ENCODE data around the gene DBNDD1.

DBNDD1 gene

GRCh38 chr16:89966756-89967155 is 52.5 kb downstream of the DBNDD1 start:
- no peak for DNase-seq (ENCODE audit: insufficient read length)
- FAIRE-seq: no peak
- TF ChIP-seq POLR2AphosphoS5 (IDR thresholded peaks at IDR 0.05; ENCODE audit: low read depth, low read length) (no peak), POLR2A (IDR thresholded peaks at IDR 0.05; ENCODE audit: low read depth, low read length) (no peak), TAF1 (IDR thresholded peaks at IDR 0.05; ENCODE audit: borderline replicate concordance, low read depth, low read length) (no peak)

GRCh38 chr16:89965447-89966225 is 53.6 kb downstream of the DBNDD1 start:
- DNase-seq (ENCODE audit: insufficient read length) (no peak), FAIRE-seq (no peak)
- TF ChIP-seq POLR2AphosphoS5 (IDR thresholded peaks at IDR 0.05; ENCODE audit: low read depth, low read length): no peak
- TF ChIP-seq POLR2A (IDR thresholded peaks at IDR 0.05; ENCODE audit: low read depth, low read length): no peak
- no peak for TF ChIP-seq TAF1 (IDR thresholded peaks at IDR 0.05; ENCODE audit: borderline replicate concordance, low read depth, low read length)

- no peak for DNase-seq (ENCODE audit: insufficient read length)
- TF ChIP-seq POLR2AphosphoS5 (IDR thresholded peaks at IDR 0.05; ENCODE audit: low read depth, low read length) (no peak), POLR2A (IDR thresholded peaks at IDR 0.05; ENCODE audit: low read depth, low read length) (no peak)
- no peak for FAIRE-seq
Observed at GRCh38 chr16:89964201-89964600, 55.1 kb downstream of the DBNDD1 start.

DNA sequence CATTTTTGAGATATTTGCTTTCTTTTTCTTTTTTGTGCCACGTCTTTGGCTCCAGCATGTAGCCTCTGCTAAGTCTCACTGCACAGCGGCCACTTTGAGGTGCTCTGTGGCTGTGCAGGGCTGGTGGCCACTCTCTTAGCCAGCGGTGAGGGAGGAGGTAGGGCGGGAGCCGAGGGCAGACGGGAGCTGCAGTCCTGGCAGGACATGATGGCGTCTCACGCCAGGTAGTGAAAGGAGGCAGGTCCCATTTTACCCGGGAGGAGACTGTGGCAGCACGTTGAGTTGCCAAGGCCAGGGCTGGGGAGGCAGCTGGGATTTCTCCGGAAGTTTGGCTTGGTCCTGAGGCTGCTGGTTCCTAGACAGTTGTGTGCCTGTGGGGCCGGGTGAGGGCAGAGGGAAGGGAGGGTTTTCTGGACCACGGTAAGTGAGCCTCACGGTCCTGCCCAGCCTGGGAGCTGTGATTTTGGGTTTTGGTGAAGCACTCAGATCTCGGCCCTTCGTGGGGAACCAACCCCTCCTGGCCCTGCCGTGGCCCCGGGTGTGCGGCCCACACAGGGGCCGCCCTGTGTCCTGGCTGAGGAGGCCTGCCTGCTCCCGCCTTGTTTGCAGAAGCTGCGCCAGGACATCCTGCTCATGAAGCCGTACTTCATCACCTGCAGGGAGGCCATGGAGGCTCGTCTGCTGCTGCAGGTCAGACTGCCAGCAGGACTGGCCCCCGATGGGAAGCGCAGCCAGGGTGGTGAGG is 56.3 kb downstream of the DBNDD1 start:
- DNase-seq (ENCODE audit: insufficient read length) (no peak), FAIRE-seq (no peak)
- no peak for TF ChIP-seq TAF1 (IDR thresholded peaks at IDR 0.05; ENCODE audit: borderline replicate concordance, low read depth, low read length)
- no peak for TF ChIP-seq POLR2A (IDR thresholded peaks at IDR 0.05; ENCODE audit: low read depth, low read length)
- TF ChIP-seq POLR2AphosphoS5 (IDR thresholded peaks at IDR 0.05; ENCODE audit: low read depth, low read length): no peak

DNA sequence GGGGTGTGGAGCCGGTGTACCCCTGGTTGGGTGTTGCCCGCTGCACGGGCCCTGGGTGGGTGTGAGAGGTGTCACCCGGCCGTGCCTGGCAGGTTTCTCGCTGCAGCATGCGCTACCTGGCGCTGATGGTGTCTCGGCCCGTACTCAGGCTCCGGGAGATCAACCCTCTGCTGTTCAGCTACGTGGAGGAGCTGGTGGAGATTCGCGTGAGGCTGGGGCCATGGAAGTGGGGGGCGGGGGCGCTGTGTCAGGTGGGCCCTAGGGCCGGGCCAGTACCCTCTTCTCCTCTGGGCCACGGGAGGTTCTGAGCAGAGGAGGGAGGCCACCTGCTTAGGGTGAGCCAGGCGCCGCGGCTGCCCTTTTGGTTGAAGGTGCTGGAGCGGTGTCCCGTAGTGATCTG is 57.3 kb downstream of the DBNDD1 start:
- no peak for DNase-seq (ENCODE audit: insufficient read length)
- no peak for FAIRE-seq
- TF ChIP-seq TAF1 (IDR thresholded peaks at IDR 0.05; ENCODE audit: borderline replicate concordance, low read depth, low read length) (no peak), POLR2AphosphoS5 (IDR thresholded peaks at IDR 0.05; ENCODE audit: low read depth, low read length) (no peak), POLR2A (IDR thresholded peaks at IDR 0.05; ENCODE audit: low read depth, low read length) (no peak)

DNA sequence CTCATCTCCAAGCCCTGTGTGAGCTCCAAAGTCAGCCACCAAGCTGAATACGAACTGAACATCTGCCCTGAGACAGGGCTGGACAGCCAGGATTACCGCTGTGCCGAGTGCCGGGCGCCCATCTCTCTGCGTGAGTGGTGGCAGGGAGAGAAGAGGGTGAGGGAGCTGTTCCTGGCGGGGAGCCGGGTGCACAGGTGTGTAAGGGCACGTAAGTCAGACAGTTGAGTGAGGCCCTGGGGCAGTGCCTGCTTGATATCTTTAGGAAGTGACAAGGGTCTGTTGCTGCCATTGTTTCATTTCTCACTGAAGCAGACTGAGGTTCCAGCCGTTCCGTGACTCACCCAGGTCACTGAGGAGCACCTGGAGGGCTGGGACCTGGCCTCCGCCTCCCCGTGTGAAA is 58.3 kb downstream of the DBNDD1 start:
- FAIRE-seq: no peak

GRCh38 chr16:89958596-89958995 is 60.7 kb downstream of the DBNDD1 start:
- no peak for DNase-seq (ENCODE audit: insufficient read length)
- FAIRE-seq: no peak
- TF ChIP-seq POLR2A (IDR thresholded peaks at IDR 0.05; ENCODE audit: low read depth, low read length) (no peak), POLR2AphosphoS5 (IDR thresholded peaks at IDR 0.05; ENCODE audit: low read depth, low read length) (no peak), TAF1 (IDR thresholded peaks at IDR 0.05; ENCODE audit: borderline replicate concordance, low read depth, low read length) (no peak)

More for the DNA sequence above, 58.3 kb downstream of the DBNDD1 start:
- no peak for DNase-seq (ENCODE audit: insufficient read length)
- TF ChIP-seq TAF1 (IDR thresholded peaks at IDR 0.05; ENCODE audit: borderline replicate concordance, low read depth, low read length): no peak
- no peak for TF ChIP-seq POLR2AphosphoS5 (IDR thresholded peaks at IDR 0.05; ENCODE audit: low read depth, low read length)
- no peak for TF ChIP-seq POLR2A (IDR thresholded peaks at IDR 0.05; ENCODE audit: low read depth, low read length)

- DNase-seq (ENCODE audit: insufficient read length) (no peak), FAIRE-seq (no peak)
- TF ChIP-seq POLR2AphosphoS5 (IDR thresholded peaks at IDR 0.05; ENCODE audit: low read depth, low read length) (no peak), POLR2A (IDR thresholded peaks at IDR 0.05; ENCODE audit: low read depth, low read length) (no peak), TAF1 (IDR thresholded peaks at IDR 0.05; ENCODE audit: borderline replicate concordance, low read depth, low read length) (no peak)
Observed at GRCh38 chr16:89958068-89958467, 61.2 kb downstream of the DBNDD1 start.

- DNase-seq (ENCODE audit: insufficient read length) (no peak), FAIRE-seq (no peak)
- TF ChIP-seq TAF1 (IDR thresholded peaks at IDR 0.05; ENCODE audit: borderline replicate concordance, low read depth, low read length): no peak
- no peak for TF ChIP-seq POLR2A (IDR thresholded peaks at IDR 0.05; ENCODE audit: low read depth, low read length)
- TF ChIP-seq POLR2AphosphoS5 (IDR thresholded peaks at IDR 0.05; ENCODE audit: low read depth, low read length): no peak
Observed at GRCh38 chr16:89957216-89957785, 62.0 kb downstream of the DBNDD1 start.

DNA sequence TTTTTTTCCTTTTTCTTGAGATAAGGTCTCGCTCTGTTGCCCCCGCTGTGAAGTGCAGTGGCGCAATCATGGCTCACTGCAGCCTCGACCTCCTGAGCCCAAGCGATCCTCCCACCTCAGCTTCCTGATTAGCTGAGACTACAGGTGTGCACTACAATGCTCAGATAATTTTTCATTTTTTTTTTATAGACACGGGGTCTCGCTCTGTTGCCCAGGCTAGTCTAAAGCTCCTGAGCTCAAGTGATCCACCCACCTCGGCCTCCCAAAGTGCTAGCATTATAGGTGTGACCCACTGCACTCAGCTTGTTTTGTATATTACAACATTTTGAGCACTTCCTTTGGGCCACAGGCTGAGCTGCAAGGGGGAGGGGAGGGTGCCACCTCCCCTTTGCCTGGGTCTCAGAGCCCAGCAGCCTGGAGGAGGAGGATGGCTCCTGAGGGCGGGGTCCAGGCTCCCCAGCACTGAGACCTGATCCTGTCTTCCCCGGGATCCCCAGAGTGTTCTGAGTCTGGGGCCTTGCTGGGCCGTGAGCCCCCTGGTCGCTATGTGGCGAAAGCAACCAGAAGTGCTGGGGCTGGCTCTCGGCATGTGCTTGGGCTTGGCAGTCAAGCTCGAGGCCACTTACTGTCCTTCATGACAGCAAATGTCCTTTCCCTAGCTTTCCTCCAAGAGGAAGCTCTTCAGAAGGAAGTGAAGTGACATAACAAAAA is 62.6 kb downstream of the DBNDD1 start:
- FAIRE-seq (no peak), DNase-seq (ENCODE audit: insufficient read length) (no peak)
- TF ChIP-seq POLR2AphosphoS5 (IDR thresholded peaks at IDR 0.05; ENCODE audit: low read depth, low read length) (no peak), TAF1 (IDR thresholded peaks at IDR 0.05; ENCODE audit: borderline replicate concordance, low read depth, low read length) (no peak), POLR2A (IDR thresholded peaks at IDR 0.05; ENCODE audit: low read depth, low read length) (no peak)

DNA sequence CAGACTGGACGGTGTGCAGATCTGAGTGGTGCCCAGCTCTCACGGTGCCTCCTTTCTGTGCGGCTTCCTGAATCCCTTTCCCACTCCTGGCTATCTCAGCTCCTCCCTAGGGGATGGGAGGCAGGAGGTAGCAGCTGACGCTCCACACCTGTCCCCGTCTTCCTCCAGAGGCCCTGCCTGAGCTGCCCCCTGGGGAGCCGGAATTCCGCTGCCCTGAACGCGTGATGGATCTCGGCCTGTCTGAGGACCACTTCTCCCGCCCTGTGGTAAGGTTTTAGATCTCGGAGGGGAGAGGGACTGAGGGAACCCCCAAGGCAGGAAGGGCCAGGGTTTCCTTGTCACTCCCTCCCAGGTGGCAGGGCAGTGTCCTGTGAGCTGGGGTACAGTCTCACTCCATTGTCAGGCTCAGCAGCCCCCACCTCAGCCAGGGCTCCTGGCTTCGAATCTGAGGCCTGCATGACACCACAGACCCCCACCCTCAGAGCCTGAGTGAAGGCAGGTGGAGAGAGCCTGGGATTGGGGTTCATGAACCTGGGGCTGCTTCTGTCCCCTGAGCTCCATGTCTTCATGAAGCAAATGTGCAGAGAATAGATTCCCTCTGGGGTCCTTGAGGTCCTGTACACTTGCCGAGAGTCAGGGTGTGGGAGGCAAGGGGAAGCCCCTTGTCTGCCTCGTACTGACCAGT is 64.1 kb downstream of the DBNDD1 start:
- TF ChIP-seq TAF1 (IDR thresholded peaks at IDR 0.05; ENCODE audit: borderline replicate concordance, low read depth, low read length) (no peak), POLR2A (IDR thresholded peaks at IDR 0.05; ENCODE audit: low read depth, low read length) (no peak), POLR2AphosphoS5 (IDR thresholded peaks at IDR 0.05; ENCODE audit: low read depth, low read length) (no peak)
- no peak for DNase-seq (ENCODE audit: insufficient read length)
- no peak for FAIRE-seq
